Skeletal muscle tissue (tissue), 4 donors: ENCODE results near the gene SUV39H2. TPM values are rescaled to one million over a fixed set of nuclear protein-coding genes. Genes with fewer than 3 reads are reported as not detected.
A peak's percentile ranks its signal among the peaks of the same experiment; 100 is the strongest.

Experiments used
- H3K27ac ChIP-seq: one replicate; pipeline ENCODE4 v1.7.0; 2013; ENCODE audit warnings: mild to moderate bottlenecking, low read depth, low read length, inconsistent platforms
- H3K27me3 ChIP-seq, 3 donors: one replicate each; pipeline ENCODE4 v1.7.0; 2013; ENCODE audit warnings: low read length in 3 of 3; ENCODE audit not compliant: control insufficient read depth in 3 of 3, insufficient read depth in 3 of 3
- H3K36me3 ChIP-seq, 3 donors: one replicate each; pipeline ENCODE4 v1.7.0; 2013; ENCODE audit warnings: low read length in 3 of 3; ENCODE audit not compliant: control insufficient read depth in 3 of 3, insufficient read depth in 3 of 3
- H3K4me1 ChIP-seq, 3 donors: one replicate each; pipeline ENCODE4 v1.7.0; 2013; ENCODE audit warnings: low read length in 3 of 3, mild to moderate bottlenecking in 3 of 3; ENCODE audit not compliant: control insufficient read depth in 3 of 3, insufficient read depth in 3 of 3
- H3K4me3 ChIP-seq, 3 donors: one replicate each; pipeline ENCODE4 v1.7.0; 2013; ENCODE audit warnings: low read length in 3 of 3
- H3K9ac ChIP-seq, 3 donors: one replicate each; pipeline ENCODE4 v1.7.0; 2013; ENCODE audit warnings: low read length in 3 of 3, mild to moderate bottlenecking in 3 of 3, moderate library complexity in 2 of 3, low read depth in 1 of 3
- H3K9me3 ChIP-seq, 3 donors: one replicate each; pipeline ENCODE4 v1.7.0; 2013; ENCODE audit warnings: low read length in 3 of 3; ENCODE audit not compliant: control insufficient read depth in 3 of 3
- total RNA-seq: library from RNA; depleted of rRNA; stranded (reverse); fragments of >200 nt; gene quantifications from one replicate; pipeline ENCODE4 v1.2.3, GENCODE V29; 2014
- donor health status: Osteomylitis.

SUV39H2 gene
- total RNA-seq, 1 donor from 2014 or later = 13.0 TPM

DNA sequence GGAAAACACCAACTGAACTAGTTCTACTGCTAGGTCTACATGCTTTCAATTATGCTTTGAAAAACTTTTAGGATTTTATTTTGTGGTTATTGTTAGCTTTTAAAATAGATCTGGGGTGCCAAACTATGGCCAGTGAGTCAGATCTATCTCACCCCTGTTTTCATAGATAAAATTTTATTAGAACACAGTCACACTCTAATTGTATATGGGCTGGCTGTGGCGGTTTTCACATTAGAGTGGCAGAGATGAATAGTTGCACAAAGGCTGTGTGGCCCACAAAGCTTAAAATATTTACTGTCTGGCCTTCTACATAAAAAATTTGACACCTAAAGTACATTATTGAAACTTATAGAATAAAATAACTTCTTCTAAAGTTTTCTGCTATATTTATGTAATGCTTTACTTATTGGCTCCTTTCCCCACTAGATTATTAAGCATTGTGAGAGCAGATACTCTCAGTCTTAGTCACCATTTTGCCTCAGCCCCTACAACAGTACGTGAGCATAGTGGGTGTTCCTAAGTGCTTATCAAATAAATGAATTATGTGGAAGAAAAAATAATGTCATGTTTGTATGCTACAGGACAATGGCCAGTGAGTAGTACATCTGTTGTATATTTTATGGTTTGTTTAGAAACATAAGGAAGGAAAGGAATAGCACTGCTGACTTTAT, 5.4 kb upstream of the SUV39H2 start:
- peaks cover 12 to 21% (median 18%) of the 10 kb centered on the region in 3 donors for H3K4me1 ChIP-seq
- H3K9me3 ChIP-seq = no peaks in the 10 kb centered on the region
- H3K36me3 ChIP-seq = peaks cover 5 to 9% (median 9%) of the 10 kb centered on the region in 3 donors
- no peak overlapping the region for H3K9ac ChIP-seq
- no peak overlapping the region for H3K27ac ChIP-seq
- no peaks in the 10 kb centered on the region for H3K27me3 ChIP-seq
- no peak overlapping the region for H3K4me3 ChIP-seq

DNA sequence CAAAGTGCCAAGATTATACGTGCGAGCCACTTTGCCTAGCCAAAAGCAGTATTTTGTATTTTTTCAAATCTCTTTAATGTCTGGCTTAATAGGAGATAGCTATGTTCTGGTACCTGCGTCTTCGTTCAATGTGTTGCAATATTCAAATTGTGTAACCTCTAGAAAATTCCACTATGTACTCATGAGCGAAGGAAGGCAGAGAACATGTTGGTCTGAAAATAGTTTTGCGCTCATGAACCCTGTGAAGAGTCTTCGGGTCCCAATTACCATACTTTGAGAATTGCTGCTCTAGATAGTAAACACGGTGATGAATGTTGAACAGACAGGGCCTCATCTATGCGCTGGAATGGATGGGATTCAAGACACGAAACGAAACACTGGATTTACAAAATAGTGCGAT, 2.7 kb upstream of the SUV39H2 start:
- Histone ChIP-seq H3K36me3 (peaks cover 0 to 2% (median 0%) of the 10 kb centered on the region in 3 donors), H3K4me3 (peak overlapping the region in 1 of 3 donors; percentile 17), H3K9me3 (no peaks in the 10 kb centered on the region), H3K9ac (no peak overlapping the region), H3K4me1 (peaks cover 21 to 35% (median 29%) of the 10 kb centered on the region in 3 donors), H3K27ac (peak overlapping the region; percentile 95), H3K27me3 (no peaks in the 10 kb centered on the region)

DNA sequence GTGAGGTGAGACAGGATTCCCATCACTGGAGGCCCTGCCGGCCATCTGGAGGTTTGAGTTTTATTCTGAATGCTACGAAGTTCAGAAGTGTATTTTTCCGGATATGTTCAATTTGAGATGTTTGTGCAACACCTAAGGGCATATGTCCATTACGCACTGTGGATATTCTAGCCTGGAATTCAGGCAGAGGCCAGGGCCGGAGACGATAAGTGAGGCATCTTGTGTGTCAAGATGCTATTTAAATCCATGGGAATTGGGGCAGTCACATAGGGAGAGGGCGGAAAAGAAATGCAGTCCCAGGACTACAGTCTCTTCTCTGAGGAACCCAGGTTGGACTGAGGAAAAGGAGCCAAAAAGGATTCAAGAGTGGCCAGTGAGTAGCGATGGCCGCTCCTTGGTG, 1.9 kb upstream of the SUV39H2 start:
- Histone ChIP-seq H3K4me3 (peak overlapping the region; percentile 38 to 96 (median 94)), H3K27me3 (no peaks in the 10 kb centered on the region), H3K4me1 (peaks cover 21 to 35% (median 29%) of the 10 kb centered on the region in 3 donors), H3K27ac (peak overlapping the region; percentile 95), H3K36me3 (peaks cover 0 to 2% (median 0%) of the 10 kb centered on the region in 3 donors), H3K9ac (peak overlapping the region; percentile 73 to 97 (median 94)), H3K9me3 (no peaks in the 10 kb centered on the region)

DNA sequence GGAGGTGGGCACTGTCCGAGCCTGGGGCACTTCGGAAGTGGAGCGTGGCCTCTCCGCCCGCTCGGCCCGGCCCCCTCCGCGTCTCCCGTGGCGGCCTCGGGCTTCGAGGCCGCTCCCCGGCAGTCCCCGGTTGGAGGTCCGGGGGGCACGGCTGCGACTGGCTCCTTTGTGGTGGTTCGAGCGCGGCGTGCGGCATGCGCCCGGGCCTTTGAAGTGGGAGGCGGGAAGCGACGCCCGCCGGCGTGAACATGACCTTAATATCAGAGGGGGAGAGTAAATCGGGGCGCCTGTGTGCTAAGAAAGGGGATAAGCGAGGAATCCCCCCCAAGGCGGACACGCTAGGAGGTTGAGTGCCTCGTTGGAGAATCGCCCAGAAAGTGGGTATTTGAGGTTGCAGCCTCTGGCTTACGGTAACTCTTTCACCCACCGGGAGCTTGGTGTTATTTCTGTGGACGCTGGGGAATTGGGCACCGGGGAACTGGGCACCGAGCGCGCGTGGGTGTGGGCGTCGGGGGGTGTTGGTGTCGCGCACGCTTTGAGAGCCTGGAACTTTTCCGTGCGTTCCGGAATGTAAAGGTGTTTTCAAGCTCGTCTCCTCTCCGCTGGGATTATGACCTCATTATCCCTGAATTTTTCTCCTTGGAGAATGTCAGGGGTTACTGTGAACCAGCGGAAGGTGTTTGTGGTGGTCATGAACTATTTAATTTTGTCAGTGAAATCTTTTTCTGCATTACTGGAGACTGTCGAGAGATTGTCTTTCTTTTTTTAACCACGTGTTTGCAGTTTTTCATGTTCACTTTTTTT, 660 bp downstream of the SUV39H2 start:
- peaks cover 21 to 35% (median 29%) of the 10 kb centered on the region in 3 donors for H3K4me1 ChIP-seq
- H3K27me3 ChIP-seq = no peaks in the 10 kb centered on the region
- no peaks in the 10 kb centered on the region for H3K9me3 ChIP-seq
- no peaks in the 10 kb centered on the region for H3K36me3 ChIP-seq
- peak overlapping the region; percentile 91 to 96 (median 94) for H3K4me3 ChIP-seq
- peak overlapping the region; percentile 95 for H3K27ac ChIP-seq
- H3K9ac ChIP-seq = peak overlapping the region; percentile 85 to 94 (median 86)

DNA sequence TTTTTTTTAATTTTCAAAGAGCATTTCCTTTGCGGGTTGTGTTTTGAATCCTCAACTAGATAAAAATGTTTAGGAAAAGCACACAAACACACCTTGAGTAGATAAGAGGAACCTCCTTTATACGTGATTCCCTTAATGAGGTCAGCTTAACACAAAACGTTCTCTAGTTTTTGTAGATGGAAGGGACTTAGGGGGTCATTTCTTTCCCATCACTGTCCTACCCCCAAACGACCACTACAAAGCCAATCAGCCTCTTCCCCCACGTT, 1.2 kb downstream of the SUV39H2 start:
- H3K4me1 ChIP-seq = peaks cover 21 to 35% (median 29%) of the 10 kb centered on the region in 3 donors
- H3K27me3 ChIP-seq = no peaks in the 10 kb centered on the region
- no peak overlapping the region for H3K27ac ChIP-seq
- H3K9ac ChIP-seq = peak overlapping the region in 2 of 3 donors; percentile 85 to 94
- no peaks in the 10 kb centered on the region for H3K36me3 ChIP-seq
- H3K9me3 ChIP-seq = no peaks in the 10 kb centered on the region
- peak overlapping the region; percentile 52 to 94 (median 91) for H3K4me3 ChIP-seq

DNA sequence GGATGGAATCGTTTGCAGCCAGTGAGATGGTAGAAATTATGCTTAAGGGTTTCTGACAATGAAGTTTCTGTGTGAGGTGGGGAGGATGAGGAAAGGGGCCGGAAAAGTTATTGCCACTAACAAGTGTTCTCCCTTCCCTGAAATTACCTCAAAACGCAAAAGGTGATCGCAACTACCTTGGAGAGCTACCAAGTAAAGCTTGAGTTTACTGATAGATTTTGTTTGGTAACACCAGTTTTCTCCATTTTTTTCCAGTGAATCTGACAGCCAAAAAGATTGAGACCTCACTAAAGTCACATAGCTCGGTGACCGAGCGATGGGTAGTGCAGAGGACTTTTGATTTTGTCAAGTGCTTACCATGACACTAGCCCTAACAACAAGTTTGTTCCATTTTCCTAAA, 1.6 kb downstream of the SUV39H2 start:
- Histone ChIP-seq H3K4me3 (peak overlapping the region in 2 of 3 donors; percentile 91 to 94), H3K27ac (no peak overlapping the region), H3K4me1 (peaks cover 21 to 35% (median 29%) of the 10 kb centered on the region in 3 donors), H3K9ac (peak overlapping the region in 1 of 3 donors; percentile 85), H3K27me3 (no peaks in the 10 kb centered on the region), H3K9me3 (no peaks in the 10 kb centered on the region), H3K36me3 (no peaks in the 10 kb centered on the region)

DNA sequence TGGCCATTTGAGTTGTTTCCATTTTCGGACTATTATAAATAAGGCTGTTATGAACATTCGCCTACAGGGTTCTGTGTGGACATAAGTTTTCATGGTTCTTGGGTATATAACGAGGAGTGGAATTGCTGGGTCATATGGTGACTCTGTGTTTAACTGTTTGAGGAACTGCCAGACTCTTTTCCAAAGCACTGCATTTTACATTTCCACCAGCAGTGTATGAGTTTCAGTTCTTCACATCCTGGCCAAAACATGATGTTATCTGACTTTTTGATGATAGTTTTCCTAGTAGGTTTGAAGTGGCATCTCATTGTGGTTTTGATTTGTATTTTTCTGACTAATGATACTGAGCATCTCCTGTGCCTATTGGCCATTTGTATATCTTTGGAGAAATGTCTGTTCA, 5.4 kb downstream of the SUV39H2 start:
- Histone ChIP-seq H3K27ac (no peak overlapping the region), H3K9me3 (no peaks in the 10 kb centered on the region), H3K4me1 (peaks cover 9 to 12% (median 11%) of the 10 kb centered on the region in 3 donors), H3K9ac (no peak overlapping the region), H3K36me3 (peaks cover 0 to 4% (median 0%) of the 10 kb centered on the region in 3 donors), H3K27me3 (no peaks in the 10 kb centered on the region), H3K4me3 (no peak overlapping the region)

DNA sequence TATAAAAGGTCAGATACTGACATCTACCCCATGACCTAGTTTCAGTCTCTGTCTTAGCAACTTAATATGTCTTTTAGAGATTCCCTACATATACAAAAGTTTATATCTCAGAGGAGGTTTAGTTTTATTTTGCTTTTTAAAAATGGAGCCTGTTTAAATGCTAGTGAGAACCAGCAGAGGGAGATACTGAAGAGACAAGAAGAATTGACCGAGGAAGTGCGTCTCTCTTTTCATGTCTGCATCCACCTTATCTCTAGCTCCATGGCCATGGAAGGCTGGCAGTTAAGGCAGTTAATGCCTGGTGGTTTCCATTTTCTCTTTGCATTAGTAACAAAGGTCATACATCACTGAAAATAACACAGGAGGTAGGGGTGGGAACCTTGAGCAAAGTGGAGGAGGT, 10.7 kb downstream of the SUV39H2 start:
- Histone ChIP-seq H3K36me3 (peaks cover 0 to 4% (median 0%) of the 10 kb centered on the region in 3 donors), H3K27me3 (no peaks in the 10 kb centered on the region), H3K9ac (no peak overlapping the region), H3K9me3 (no peaks in the 10 kb centered on the region), H3K27ac (no peak overlapping the region), H3K4me3 (no peak overlapping the region), H3K4me1 (no peaks in the 10 kb centered on the region)

DNA sequence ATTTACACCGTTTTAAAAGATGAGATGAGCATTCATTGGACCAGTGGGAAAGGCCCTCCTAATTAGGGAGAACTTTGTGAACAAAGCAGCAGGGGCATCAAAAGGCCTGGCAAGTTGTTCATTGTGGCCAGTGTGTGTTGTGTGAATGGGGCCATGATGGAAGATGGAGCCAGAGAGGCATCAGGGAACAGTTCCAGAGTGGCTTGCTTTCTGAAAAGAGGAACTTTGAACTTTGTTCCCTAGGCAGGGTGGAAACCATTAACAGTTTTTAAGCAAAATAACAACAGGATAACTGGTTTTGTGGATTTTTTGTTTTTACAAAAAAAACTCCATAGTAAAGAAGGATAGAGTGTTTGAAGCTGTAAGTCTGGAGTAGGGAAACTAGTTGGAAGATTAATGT, 12.5 kb downstream of the SUV39H2 start:
- Histone ChIP-seq H3K9ac (no peak overlapping the region), H3K36me3 (peaks cover 0 to 2% (median 0%) of the 10 kb centered on the region in 3 donors), H3K9me3 (no peaks in the 10 kb centered on the region), H3K27ac (no peak overlapping the region), H3K4me3 (no peak overlapping the region), H3K4me1 (no peaks in the 10 kb centered on the region), H3K27me3 (no peaks in the 10 kb centered on the region)

DNA sequence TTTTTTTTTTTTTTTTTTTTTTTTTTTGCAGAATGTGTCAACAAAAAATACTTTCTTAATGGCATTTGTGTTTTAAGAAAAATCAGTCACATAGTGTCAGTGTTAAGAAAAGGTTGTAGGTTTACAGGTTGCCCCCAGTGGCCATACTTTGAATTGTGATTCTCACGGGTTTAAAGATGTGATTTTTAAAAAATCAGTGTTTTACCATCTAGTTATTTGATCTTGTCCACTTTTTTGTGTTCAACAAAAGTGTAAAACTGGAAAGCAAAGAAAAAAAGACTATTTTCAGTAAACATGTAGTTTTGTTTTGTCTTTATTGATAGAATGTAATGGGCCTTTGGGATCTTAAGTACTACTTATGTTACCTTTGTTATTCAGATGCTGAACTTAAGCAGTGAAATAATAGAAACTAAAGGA, 25.7 kb downstream of the SUV39H2 start:
- Histone ChIP-seq H3K9ac (no peak overlapping the region), H3K27me3 (no peaks in the 10 kb centered on the region), H3K9me3 (no peaks in the 10 kb centered on the region), H3K27ac (no peak overlapping the region), H3K4me1 (no peaks in the 10 kb centered on the region), H3K36me3 (peaks cover 5 to 33% (median 21%) of the 10 kb centered on the region in 3 donors), H3K4me3 (no peak overlapping the region)
